HepG2 (cell line): Measurements from ENCODE around the gene MAVS. TPM values are rescaled to one million over a fixed set of nuclear protein-coding genes. Genes with fewer than 3 reads are reported as not detected.

Experiments
- ATAC-seq: fragments of 200-7000 bp; cut with Tn5 transposase; 3 replicates; pipeline ENCODE4 v1.9.1; 2020; ENCODE audit warnings: mild to moderate bottlenecking, moderate library complexity
- BruUV-seq: library from RNA; stranded (reverse); fragments of 400-500 nt; replicated peaks from 2 replicates; lab custom pipeline; 2021; lab: Mats Ljungman, UMichigan
- CTCF ChIA-PET: fragments of 300-600 bp; formaldehyde crosslinking; extraction: SDS; loops from one replicate; lab custom pipeline; 2021; ENCODE audit warnings: low total read pairs, inconsistent platforms, low intra/inter-chr PET ratio; lab: Yijun Ruan, JAX
- POLR2A ChIA-PET: fragments of 350-600 bp; sonication (Branson Sonifier 250); formaldehyde crosslinking; loops from one replicate; lab custom pipeline; 2020; ENCODE audit warnings: antibody characterized with exemption, inconsistent platforms; lab: Yijun Ruan, JAX
- DNase-seq: peaks from one replicate; pipeline ENCODE4 v3.0.0-alpha.2; 2015; ENCODE audit warnings: low spot score
- FAIRE-seq: peaks from 3 replicates; lab custom pipeline; 2011; peaks lifted over from hg19 to GRCh38; lab: Jason Lieb, UNC
- H2AFZ ChIP-seq: one replicate; pipeline ENCODE4 v1.6.1; 2011; ENCODE audit warnings: low read length, inconsistent platforms
- H3K27ac ChIP-seq: fragments of 300-600 bp; 3 replicates; pipeline ENCODE4 v1.8.0; 2011; ENCODE audit warnings: mixed run types, mild to moderate bottlenecking, mixed read lengths, low read length, inconsistent platforms; ENCODE audit not compliant: insufficient read depth; ENCODE audit errors: extremely low read length
- H3K27me3 ChIP-seq, 2 experiments: fragments of 200-600 bp in 1 of 2; 2 replicates in 1 of 2; 3 replicates in 1 of 2; pipeline versions ENCODE4 v1.6.0 to v1.8.0; 2011; ENCODE audit warnings: low read length in 2 of 2, mild to moderate bottlenecking in 2 of 2, moderate library complexity in 2 of 2, inconsistent platforms in 1 of 2; ENCODE audit not compliant: insufficient read depth in 2 of 2, control insufficient read depth in 1 of 2
- H3K36me3 ChIP-seq, 2 experiments: fragments of 200-600 bp in 1 of 2; replicated peaks in 1 of 2; 2 replicates in 1 of 2; 3 replicates in 1 of 2; pipeline versions ENCODE4 v1.5.1 to v1.8.0; 2011; ENCODE audit warnings: low read length in 2 of 2, inconsistent platforms in 1 of 2; ENCODE audit not compliant: insufficient read depth in 2 of 2, control insufficient read depth in 1 of 2
- H3K4me1 ChIP-seq: 2 replicates; pipeline ENCODE4 v1.5.1; 2012; ENCODE audit warnings: low read length, inconsistent platforms; ENCODE audit not compliant: insufficient read depth
- H3K4me2 ChIP-seq: 2 replicates; pipeline ENCODE4 v1.6.0; 2011; ENCODE audit warnings: low read depth, low read length, inconsistent platforms
- H3K4me3 ChIP-seq, 3 experiments: fragments of 200-600 bp in 1 of 3; sonication (generic), shearing (Covaris generic) in 1 of 3; replicated peaks in 1 of 3; 2 replicates each; pipeline ENCODE4 v1.5.1; 2011 to 2016; ENCODE audit warnings: low read length in 3 of 3, inconsistent platforms in 2 of 3, low read depth in 2 of 3, mild to moderate bottlenecking in 2 of 3, control low read depth in 1 of 3, mixed read lengths in 1 of 3; ENCODE audit not compliant: insufficient read depth in 1 of 3
- H3K79me2 ChIP-seq: one replicate; pipeline ENCODE4 v1.6.1; 2011; ENCODE audit warnings: low read length, inconsistent platforms; ENCODE audit not compliant: insufficient read depth
- H3K9ac ChIP-seq: 2 replicates; pipeline ENCODE4 v1.6.0; 2011; ENCODE audit warnings: mild to moderate bottlenecking, low read depth, low read length, inconsistent platforms; ENCODE audit not compliant: insufficient read depth
- H3K9me3 ChIP-seq: 2 replicates; pipeline ENCODE4 v1.5.1; 2012; ENCODE audit warnings: mild to moderate bottlenecking, low read length
- H4K20me1 ChIP-seq: 2 replicates; pipeline ENCODE4 v1.6.0; 2011; ENCODE audit warnings: inconsistent platforms, mild to moderate bottlenecking, low read length, moderate library complexity; ENCODE audit not compliant: insufficient read depth
- ARID2 ChIP-seq: sonication (generic); formaldehyde crosslinking; IDR thresholded peaks from 2 replicates; pipeline ENCODE4 v1.8.1; 2022; ENCODE audit warnings: mild to moderate bottlenecking, missing genetic modification reagents, borderline replicate concordance
- GABPA ChIP-seq, 2 experiments: IDR thresholded peaks; 2 replicates each; pipeline ENCODE4 v1.6.1; 2011 to 2016; ENCODE audit warnings: low read depth in 2 of 2, low read length in 1 of 2, missing biosample characterization in 1 of 2, missing genetic modification characterization in 1 of 2
- LCORL ChIP-seq, 2 experiments: fragments of 450-650 bp in 1 of 2; sonication (generic) in 1 of 2; formaldehyde crosslinking in 1 of 2; IDR thresholded peaks; 2 replicates each; pipeline versions ENCODE4 v1.5.0 to v1.6.1; 2017 to 2020; ENCODE audit warnings: antibody characterized with exemption in 1 of 2, missing genetic modification reagents in 1 of 2
- MIER3 ChIP-seq: IDR thresholded peaks from 2 replicates; pipeline ENCODE4 v1.6.1; 2016; ENCODE audit warnings: missing compliant biosample characterization, borderline replicate concordance
- MTF1 ChIP-seq: sonication (generic); formaldehyde crosslinking; IDR thresholded peaks from 2 replicates; pipeline ENCODE4 v1.5.0; 2020; ENCODE audit warnings: missing genetic modification reagents
- MXI1 ChIP-seq: IDR thresholded peaks from 3 replicates; pipeline ENCODE4 v1.6.1; 2012; ENCODE audit warnings: low read depth, low read length, inconsistent platforms, borderline replicate concordance
- SAP130 ChIP-seq: IDR thresholded peaks from 2 replicates; pipeline ENCODE4 v1.6.1; 2016; ENCODE audit warnings: low read depth
- SIX1 ChIP-seq: sonication (generic); formaldehyde crosslinking; IDR thresholded peaks from 2 replicates; pipeline ENCODE4 v1.4.0; 2020; ENCODE audit warnings: missing genetic modification reagents, borderline replicate concordance
- SP5 ChIP-seq: IDR thresholded peaks from 2 replicates; pipeline ENCODE4 v1.6.1; 2016; ENCODE audit warnings: low read depth, borderline replicate concordance
- ZNF644 ChIP-seq: IDR thresholded peaks from 2 replicates; pipeline ENCODE4 v1.6.1; 2016; ENCODE audit warnings: low read depth
- ZNF790 ChIP-seq: sonication (generic); formaldehyde crosslinking; IDR thresholded peaks from 2 replicates; pipeline ENCODE4 v1.8.0; 2022; ENCODE audit warnings: missing genetic modification reagents, mild to moderate bottlenecking, borderline replicate concordance
- ZNF792 ChIP-seq: IDR thresholded peaks from 2 replicates; pipeline ENCODE4 v1.6.1; 2016
- WGBS: methylation state at CpG from one replicate; pipeline ENCODE4 v1.1.6; 2017; ENCODE audit warnings: low lambda C conversion rate; 5-methylcytosine and 5-hydroxymethylcytosine counted together
- in situ Hi-C: cut with HindIII; loops from 2 replicates; pipeline ENCODE4 v1.10.0; 2017; ENCODE audit warnings: low pct_unique_long_range_greater_than_20kb; ENCODE audit not compliant: extremely low pct_ligation_motif_present
- intact Hi-C: fragments of 100-400 bp; cut with micrococcal nuclease; formaldehyde crosslinking; loops from one replicate; pipeline ENCODE4 v1.10.0; 2022; ENCODE audit not compliant: unreplicated experiment
- polyA plus RNA-seq, 8 experiments: library from polyadenylated mRNA; depleted of rRNA in 3 of 8; stranded (reverse) in 7 of 8; unstranded in 1 of 8; fragments of >200 nt; fragmentation: Illumina TruSeq in 4 of 8; extraction: Trizol in 4 of 8; gene quantifications; 2 replicates each; pipeline versions ENCODE4 v1.2.1 to v1.2.3, GENCODE V29; 2011 to 2016; ENCODE audit warnings: low read depth in 4 of 8, missing spikeins in 1 of 8, mixed read lengths in 1 of 8; ENCODE audit not compliant: insufficient read depth in 1 of 8
- total RNA-seq, 5 experiments: library from RNA; depleted of rRNA; stranded (reverse); fragments of >200 nt; fragmentation: Illumina TruSeq; extraction: Trizol; gene quantifications; 2 replicates each; pipeline ENCODE4 v1.2.3, GENCODE V29; 2016; ENCODE audit warnings: low read depth in 1 of 5
- TF ChIP-seq, protein P1 (sequence below): sonication (generic); formaldehyde crosslinking; IDR thresholded peaks from 2 replicates; pipeline ENCODE4 v1.5.1; 2020; ENCODE audit warnings: mild to moderate bottlenecking, missing genetic modification reagents, borderline replicate concordance
- TF ChIP-seq, protein P2 (sequence below): IDR thresholded peaks from 2 replicates; pipeline ENCODE4 v1.6.1; 2016
- TF ChIP-seq, protein P3 (sequence below): sonication (generic); formaldehyde crosslinking; conservative IDR thresholded peaks from 2 replicates; pipeline ENCODE4 v1.4.0; 2020; ENCODE audit warnings: missing genetic modification reagents
- TF ChIP-seq, protein P4 (sequence below): IDR thresholded peaks from 2 replicates; pipeline ENCODE4 v1.6.1; 2016; ENCODE audit warnings: missing genetic modification reagents, missing compliant biosample characterization

The MAVS gene
- total and polyA plus RNA-seq, 2 of the 13 experiments (the other 11 are each of a cell fraction or from before 2014, with no cell fraction given): 27.3 to 36.6 TPM

DNA sequence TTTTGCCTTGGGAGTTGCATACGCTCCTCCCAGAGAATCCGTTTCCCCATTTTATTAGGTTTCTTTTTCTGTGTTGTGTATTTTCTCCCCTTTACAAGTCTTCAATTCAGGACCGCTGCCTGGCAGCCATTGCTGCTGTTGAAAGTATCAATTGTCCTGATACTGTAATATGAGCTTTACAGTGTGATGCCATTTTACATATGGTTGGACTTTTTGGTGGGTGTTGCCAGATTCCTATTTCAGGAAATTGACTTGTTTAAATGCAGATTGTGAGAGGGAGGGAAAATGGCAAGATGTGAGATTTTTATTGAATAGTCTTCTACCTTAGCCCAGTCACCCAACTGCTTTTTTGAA, 43.7 kb downstream of the MAVS start:
- peak overlapping the region; percentile 97 for H3K9ac ChIP-seq
- no peak for FAIRE-seq
- peaks cover 54% of the 10 kb centered on the region for H4K20me1 ChIP-seq
- H3K4me1 ChIP-seq: peaks cover 61% of the 10 kb centered on the region
- H3K27me3 ChIP-seq: no peaks in the 10 kb centered on the region; a peak in 1 of 5 replicates
- peak overlapping the region; percentile 74 for H3K4me2 ChIP-seq
- BruUV-seq: TSS peak; percentile 54
- CTCF ChIA-PET: no interaction called here
- peak; percentile 48 for DNase-seq
- intact Hi-C loops (loop anchor here (5.0 kb wide), 1 partner anchor 122 kb away; no protein-coding TSS in a partner anchor), in situ Hi-C loops (no loop called here)
- H3K27ac ChIP-seq: peak overlapping the region; percentile 86
- H3K4me3 ChIP-seq: peak overlapping the region; percentile 86 to 94 (median 94)
- no peak overlapping the region for H2AFZ ChIP-seq
- no peaks in the 10 kb centered on the region for H3K9me3 ChIP-seq
- no peak for ATAC-seq
- peaks cover 76% of the 10 kb centered on the region for H3K79me2 ChIP-seq
- H3K36me3 ChIP-seq: peaks cover 3 to 14% of the 10 kb centered on the region in 2 experiments
- under 1% methylated on average over 3 of the region's 3 CpGs for WGBS
- POLR2A ChIA-PET: interaction anchor here (1.1 to 1.5 kb wide), 2 partner anchors 12 to 123 kb away, joined by 3 to 4 read pairs; partner anchors contain the start of gene ADISSP
- TF ChIP-seq ZNF790 (CRISPR knock-in tag) (0 out of 2 replicates have a peak, but pooled peaks have one; percentile 15), SIX1 (CRISPR knock-in tag) (peak; percentile 85; the same call in 1 of the 2 replicates), ZNF644 (CRISPR knock-in tag) (peak; percentile 14; the same call in 1 of the 2 replicates), MIER3 (0 out of 2 replicates have a peak, but pooled peaks have one; percentile 13), ARID2 (0 out of 2 replicates have a peak, but pooled peaks have one; percentile 7), ZNF792 (CRISPR knock-in tag) (0 out of 2 replicates have a peak, but pooled peaks have one; percentile 11), MXI1 (no peak), SAP130 (CRISPR knock-in tag) (peak; percentile 57), GABPA (IDR thresholded peaks at IDR 0.05; ENCODE audit: low read depth, low read length) (no peak), GABPA (CRISPR knock-in tag; IDR thresholded peaks at IDR 0.05; ENCODE audit: low read depth) (no peak), MTF1 (no peak), SP5 (CRISPR knock-in tag) (no peak), LCORL (IDR thresholded peaks at IDR 0.05) (no peak), LCORL (CRISPR knock-in tag; IDR thresholded peaks at IDR 0.05) (no peak)
- TF ChIP-seq, protein P1, sequence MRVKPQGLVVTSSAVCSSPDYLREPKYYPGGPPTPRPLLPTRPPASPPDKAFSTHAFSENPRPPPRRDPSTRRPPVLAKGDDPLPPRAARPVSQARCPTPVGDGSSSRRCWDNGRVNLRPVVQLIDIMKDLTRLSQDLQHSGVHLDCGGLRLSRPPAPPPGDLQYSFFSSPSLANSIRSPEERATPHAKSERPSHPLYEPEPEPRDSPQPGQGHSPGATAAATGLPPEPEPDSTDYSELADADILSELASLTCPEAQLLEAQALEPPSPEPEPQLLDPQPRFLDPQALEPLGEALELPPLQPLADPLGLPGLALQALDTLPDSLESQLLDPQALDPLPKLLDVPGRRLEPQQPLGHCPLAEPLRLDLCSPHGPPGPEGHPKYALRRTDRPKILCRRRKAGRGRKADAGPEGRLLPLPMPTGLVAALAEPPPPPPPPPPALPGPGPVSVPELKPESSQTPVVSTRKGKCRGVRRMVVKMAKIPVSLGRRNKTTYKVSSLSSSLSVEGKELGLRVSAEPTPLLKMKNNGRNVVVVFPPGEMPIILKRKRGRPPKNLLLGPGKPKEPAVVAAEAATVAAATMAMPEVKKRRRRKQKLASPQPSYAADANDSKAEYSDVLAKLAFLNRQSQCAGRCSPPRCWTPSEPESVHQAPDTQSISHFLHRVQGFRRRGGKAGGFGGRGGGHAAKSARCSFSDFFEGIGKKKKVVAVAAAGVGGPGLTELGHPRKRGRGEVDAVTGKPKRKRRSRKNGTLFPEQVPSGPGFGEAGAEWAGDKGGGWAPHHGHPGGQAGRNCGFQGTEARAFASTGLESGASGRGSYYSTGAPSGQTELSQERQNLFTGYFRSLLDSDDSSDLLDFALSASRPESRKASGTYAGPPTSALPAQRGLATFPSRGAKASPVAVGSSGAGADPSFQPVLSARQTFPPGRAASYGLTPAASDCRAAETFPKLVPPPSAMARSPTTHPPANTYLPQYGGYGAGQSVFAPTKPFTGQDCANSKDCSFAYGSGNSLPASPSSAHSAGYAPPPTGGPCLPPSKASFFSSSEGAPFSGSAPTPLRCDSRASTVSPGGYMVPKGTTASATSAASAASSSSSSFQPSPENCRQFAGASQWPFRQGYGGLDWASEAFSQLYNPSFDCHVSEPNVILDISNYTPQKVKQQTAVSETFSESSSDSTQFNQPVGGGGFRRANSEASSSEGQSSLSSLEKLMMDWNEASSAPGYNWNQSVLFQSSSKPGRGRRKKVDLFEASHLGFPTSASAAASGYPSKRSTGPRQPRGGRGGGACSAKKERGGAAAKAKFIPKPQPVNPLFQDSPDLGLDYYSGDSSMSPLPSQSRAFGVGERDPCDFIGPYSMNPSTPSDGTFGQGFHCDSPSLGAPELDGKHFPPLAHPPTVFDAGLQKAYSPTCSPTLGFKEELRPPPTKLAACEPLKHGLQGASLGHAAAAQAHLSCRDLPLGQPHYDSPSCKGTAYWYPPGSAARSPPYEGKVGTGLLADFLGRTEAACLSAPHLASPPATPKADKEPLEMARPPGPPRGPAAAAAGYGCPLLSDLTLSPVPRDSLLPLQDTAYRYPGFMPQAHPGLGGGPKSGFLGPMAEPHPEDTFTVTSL (CRISPR knock-in tag): no peak
- TF ChIP-seq, protein P2, sequence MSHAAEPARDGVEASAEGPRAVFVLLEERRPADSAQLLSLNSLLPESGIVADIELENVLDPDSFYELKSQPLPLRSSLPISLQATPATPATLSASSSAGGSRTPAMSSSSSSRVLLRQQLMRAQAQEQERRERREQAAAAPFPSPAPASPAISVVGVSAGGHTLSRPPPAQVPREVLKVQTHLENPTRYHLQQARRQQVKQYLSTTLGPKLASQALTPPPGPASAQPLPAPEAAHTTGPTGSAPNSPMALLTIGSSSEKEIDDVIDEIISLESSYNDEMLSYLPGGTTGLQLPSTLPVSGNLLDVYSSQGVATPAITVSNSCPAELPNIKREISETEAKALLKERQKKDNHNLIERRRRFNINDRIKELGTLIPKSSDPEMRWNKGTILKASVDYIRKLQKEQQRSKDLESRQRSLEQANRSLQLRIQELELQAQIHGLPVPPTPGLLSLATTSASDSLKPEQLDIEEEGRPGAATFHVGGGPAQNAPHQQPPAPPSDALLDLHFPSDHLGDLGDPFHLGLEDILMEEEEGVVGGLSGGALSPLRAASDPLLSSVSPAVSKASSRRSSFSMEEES: no peak
- TF ChIP-seq, protein P3, sequence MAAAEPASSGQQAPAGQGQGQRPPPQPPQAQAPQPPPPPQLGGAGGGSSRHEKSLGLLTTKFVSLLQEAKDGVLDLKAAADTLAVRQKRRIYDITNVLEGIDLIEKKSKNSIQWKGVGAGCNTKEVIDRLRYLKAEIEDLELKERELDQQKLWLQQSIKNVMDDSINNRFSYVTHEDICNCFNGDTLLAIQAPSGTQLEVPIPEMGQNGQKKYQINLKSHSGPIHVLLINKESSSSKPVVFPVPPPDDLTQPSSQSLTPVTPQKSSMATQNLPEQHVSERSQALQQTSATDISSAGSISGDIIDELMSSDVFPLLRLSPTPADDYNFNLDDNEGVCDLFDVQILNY (CRISPR knock-in tag): no peak
- TF ChIP-seq, protein P4, sequence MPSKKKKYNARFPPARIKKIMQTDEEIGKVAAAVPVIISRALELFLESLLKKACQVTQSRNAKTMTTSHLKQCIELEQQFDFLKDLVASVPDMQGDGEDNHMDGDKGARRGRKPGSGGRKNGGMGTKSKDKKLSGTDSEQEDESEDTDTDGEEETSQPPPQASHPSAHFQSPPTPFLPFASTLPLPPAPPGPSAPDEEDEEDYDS (CRISPR knock-in tag): peak; percentile 44; the same call in 1 of the 2 replicates
